BJ (cell line): ENCODE measurements around the gene DFFA. TPM values are rescaled to one million over a fixed set of nuclear protein-coding genes. Genes with fewer than 3 reads are reported as not detected.
"Not testable (repeated sequence)": the region's sequence is repeated elsewhere in the genome, so short reads cannot be mapped to it uniquely, and the experiment has no call there.

Experiments
- CTCF ChIA-PET: fragments of 350-600 bp; formaldehyde crosslinking; extraction: SDS; loops from one replicate; lab custom pipeline; 2021; ENCODE audit warnings: antibody characterized with exemption, inconsistent platforms; lab: Yijun Ruan, JAX
- POLR2A ChIA-PET: fragments of 300-600 bp; sonication (Branson Sonifier 250); formaldehyde crosslinking; extraction: SDS; loops from one replicate; lab custom pipeline; 2021; ENCODE audit warnings: antibody characterized with exemption; lab: Charles Lee
- DNase-seq: peaks from one replicate; pipeline ENCODE4 v3.0.0-alpha.2; 2011; ENCODE audit warnings: low read depth
- H3K27me3 ChIP-seq: 2 replicates; pipeline ENCODE4 v1.6.0; 2011; ENCODE audit warnings: low read length; ENCODE audit not compliant: control insufficient read depth, insufficient read depth
- H3K36me3 ChIP-seq: 2 replicates; pipeline ENCODE4 v1.5.1; 2011; ENCODE audit warnings: low read length; ENCODE audit not compliant: control insufficient read depth, insufficient read depth
- H3K4me3 ChIP-seq: 2 replicates; pipeline ENCODE4 v1.5.1; 2011; ENCODE audit warnings: low read depth, mild to moderate bottlenecking, control low read depth, low read length
- CTCF ChIP-seq: IDR thresholded peaks from 2 replicates; pipeline ENCODE4 v1.5.1; 2011; ENCODE audit warnings: low read depth, mild to moderate bottlenecking, control low read depth, inconsistent platforms, low read length, moderate library complexity; ENCODE audit not compliant: insufficient read depth
- polyA plus RNA-seq: library from polyadenylated mRNA; depleted of rRNA; stranded (reverse); fragments of >200 nt; gene quantifications from 2 replicates; pipeline ENCODE4 v1.2.3, GENCODE V29; 2011; rRNA removed

The DFFA gene
- polyA plus RNA-seq, 1 experiment: 33.8 TPM

GRCh38 chr1:10419351-10419750 is 53.0 kb downstream of the DFFA start:
- DNase-seq: no peak
- ChIA-PET CTCF (no interaction called here), POLR2A (no interaction called here)
- Histone ChIP-seq H3K4me3 (no peak overlapping the region), H3K27me3 (no peaks in the 10 kb centered on the region), H3K36me3 (peaks cover 14% of the 10 kb centered on the region)
- TF ChIP-seq CTCF: no peak

- H3K4me3 ChIP-seq, CTCF ChIA-PET, DNase-seq, H3K27me3 ChIP-seq, POLR2A ChIA-PET: not testable (repeated sequence)
- peaks cover 14% of the 10 kb centered on the region for H3K36me3 ChIP-seq
Measured at GRCh38 chr1:10418741-10419140, 53.6 kb downstream of the DFFA start.

GRCh38 chr1:10415967-10416366 is 56.4 kb downstream of the DFFA start:
- CTCF ChIA-PET: interaction anchor here (1.2 to 1.8 kb wide), 4 partner anchors 14 to 42 kb away, joined by 4 to 6 read pairs (median 5); partner anchors contain the start of genes CENPS and PGD
- H3K27me3 ChIP-seq, H3K4me3 ChIP-seq, POLR2A ChIA-PET, DNase-seq: not testable (repeated sequence)
- peaks cover 20% of the 10 kb centered on the region for H3K36me3 ChIP-seq

DNA sequence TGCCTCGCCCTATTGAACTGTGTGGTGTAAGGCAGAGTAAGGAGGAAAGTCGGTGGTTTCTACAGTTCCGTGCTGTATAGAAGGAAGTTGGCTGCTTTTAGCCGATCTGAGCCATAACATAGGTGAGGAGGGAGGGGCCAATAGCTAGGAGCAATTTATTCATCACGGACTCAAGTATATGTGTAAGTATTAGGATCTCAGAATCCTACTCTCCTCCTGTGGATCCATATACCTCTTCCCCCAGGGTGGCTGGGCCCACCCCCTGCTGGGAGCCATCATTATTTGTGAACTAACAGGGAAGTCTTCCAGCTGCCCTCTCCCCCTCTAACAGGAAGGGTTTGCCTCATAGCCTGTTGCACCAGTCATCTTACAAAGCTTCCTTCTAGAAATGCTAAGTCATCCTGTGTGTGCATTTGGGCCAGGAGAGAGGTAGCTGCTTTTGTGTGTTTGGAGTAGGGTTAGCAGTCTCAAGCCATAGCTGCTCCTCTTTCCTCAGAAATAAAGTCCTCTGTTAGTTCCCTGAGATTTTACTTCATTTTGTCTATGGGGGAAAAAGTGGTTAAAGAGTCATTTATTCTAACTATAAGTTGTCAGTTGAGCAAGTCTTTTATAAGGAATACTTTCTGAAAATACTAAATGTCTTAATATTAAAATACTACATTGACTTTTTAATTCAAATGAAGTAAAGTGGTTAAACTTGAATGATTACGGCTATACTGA is 57.0 kb downstream of the DFFA start:
- H3K4me3 ChIP-seq: no peak overlapping the region
- H3K36me3 ChIP-seq: peaks cover 20% of the 10 kb centered on the region
- no peak for DNase-seq
- ChIA-PET POLR2A (no interaction called here), CTCF (interaction anchor here (0.9 to 1.8 kb wide), 5 partner anchors 8 to 42 kb away, joined by 3 to 6 read pairs (median 5); partner anchors contain the start of genes CENPS and PGD)
- no peak for TF ChIP-seq CTCF
- no peaks in the 10 kb centered on the region for H3K27me3 ChIP-seq

- Histone ChIP-seq H3K4me3 (no peak overlapping the region), H3K36me3 (peaks cover 30% of the 10 kb centered on the region), H3K27me3 (no peaks in the 10 kb centered on the region)
- CTCF ChIA-PET: interaction anchor here (0.7 to 1.1 kb wide), 2 partner anchors 8 to 461 kb away, joined by 3 read pairs; no protein-coding TSS in a partner anchor
- DNase-seq: no peak
- POLR2A ChIA-PET: no interaction called here
- no peak for TF ChIP-seq CTCF
Measured at GRCh38 chr1:10407201-10407600, 65.1 kb downstream of the DFFA start.

Other genes starting within 250 kb of the DFFA start
- gene PGD, start 73.5 kb downstream of the DFFA start, polyA plus RNA-seq: 78.3 and 88.8 TPM in 2 replicates
- gene CENPS, start 42.1 kb downstream of the DFFA start, polyA plus RNA-seq: 8.5 and 9.6 TPM in 2 replicates
- gene CORT, start 22.5 kb downstream of the DFFA start, polyA plus RNA-seq: 0.12 TPM in 1 of 2 replicates, not detected in the other
- 3.3 and 10.1 TPM in 2 replicates for gene PEX14, start 2.4 kb upstream of the DFFA start, polyA plus RNA-seq